ENCODE measurements around the gene CCM2. TPM values are rescaled to one million over a fixed set of nuclear protein-coding genes. Genes with fewer than 3 reads are reported as not detected.

CCM2 gene
- total RNA-seq, 2 experiments from 2014 or later: 72.3 to 77.5 TPM

DNA sequence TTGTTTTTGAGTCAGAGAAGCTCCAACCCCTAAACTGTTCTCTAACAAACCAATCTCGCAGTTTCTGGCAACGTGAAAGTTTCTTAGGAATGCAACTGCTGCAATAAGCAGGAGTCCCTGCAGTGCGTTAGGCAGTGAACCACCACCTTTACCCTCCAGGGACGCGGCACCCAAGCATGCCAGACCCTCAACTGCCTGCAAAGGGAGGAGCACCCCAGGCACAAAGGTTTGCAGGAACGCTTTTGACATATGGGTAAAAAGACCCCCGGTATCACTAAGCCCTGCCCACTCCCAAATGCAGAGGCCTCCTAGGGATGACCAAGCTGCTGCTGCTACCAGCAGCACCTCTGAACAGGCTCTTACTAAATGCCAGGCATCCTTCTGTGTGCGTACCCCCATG is 106.8 kb downstream of the CCM2 start:
- no peaks in the 10 kb centered on the region for H3K27me3 Mint-ChIP-seq
- H3K4me3 Mint-ChIP-seq: peak overlapping the region; percentile 90
- TF ChIP-seq, protein P1, sequence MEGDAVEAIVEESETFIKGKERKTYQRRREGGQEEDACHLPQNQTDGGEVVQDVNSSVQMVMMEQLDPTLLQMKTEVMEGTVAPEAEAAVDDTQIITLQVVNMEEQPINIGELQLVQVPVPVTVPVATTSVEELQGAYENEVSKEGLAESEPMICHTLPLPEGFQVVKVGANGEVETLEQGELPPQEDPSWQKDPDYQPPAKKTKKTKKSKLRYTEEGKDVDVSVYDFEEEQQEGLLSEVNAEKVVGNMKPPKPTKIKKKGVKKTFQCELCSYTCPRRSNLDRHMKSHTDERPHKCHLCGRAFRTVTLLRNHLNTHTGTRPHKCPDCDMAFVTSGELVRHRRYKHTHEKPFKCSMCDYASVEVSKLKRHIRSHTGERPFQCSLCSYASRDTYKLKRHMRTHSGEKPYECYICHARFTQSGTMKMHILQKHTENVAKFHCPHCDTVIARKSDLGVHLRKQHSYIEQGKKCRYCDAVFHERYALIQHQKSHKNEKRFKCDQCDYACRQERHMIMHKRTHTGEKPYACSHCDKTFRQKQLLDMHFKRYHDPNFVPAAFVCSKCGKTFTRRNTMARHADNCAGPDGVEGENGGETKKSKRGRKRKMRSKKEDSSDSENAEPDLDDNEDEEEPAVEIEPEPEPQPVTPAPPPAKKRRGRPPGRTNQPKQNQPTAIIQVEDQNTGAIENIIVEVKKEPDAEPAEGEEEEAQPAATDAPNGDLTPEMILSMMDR (IDR thresholded peaks at IDR 0.05): no peak
- CTCF ChIA-PET: interaction anchor here (1.1 kb wide), 1 partner anchor 30 kb away, joined by 4 read pairs; no protein-coding TSS in a partner anchor
- ATAC-seq (no peak), DNase-seq (no peak)
- H3K4me1 Mint-ChIP-seq (ENCODE audit: low read depth): peaks cover 38% of the 10 kb centered on the region
- peaks cover 80% of the 10 kb centered on the region for H3K36me3 Mint-ChIP-seq (ENCODE audit: low read depth)
- intact Hi-C loops (cut with micrococcal nuclease): no loop called here
- no peaks in the 10 kb centered on the region for H3K9me3 Mint-ChIP-seq
- H3K27ac Mint-ChIP-seq: peak overlapping the region; percentile 60
- POLR2A ChIA-PET: no interaction called here

DNA sequence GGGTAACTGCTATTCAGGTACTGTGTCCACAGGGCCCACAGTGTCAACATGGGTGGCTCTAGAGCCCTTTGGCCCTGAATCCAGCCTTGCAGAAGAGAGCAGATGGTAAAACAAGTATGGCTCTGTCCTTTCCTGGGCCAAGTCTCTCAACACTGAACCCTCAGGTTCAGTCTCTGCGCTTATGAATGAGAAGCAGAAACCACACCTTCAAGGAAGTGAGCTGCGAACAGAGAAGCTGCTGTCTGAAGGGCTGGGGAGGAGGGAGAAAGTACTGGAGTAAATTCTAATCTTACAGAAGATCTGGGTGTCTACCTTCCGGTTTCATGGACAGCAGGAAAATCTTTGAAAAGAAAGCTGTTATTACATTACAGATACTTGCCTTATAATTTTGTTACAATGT is 107.4 kb downstream of the CCM2 start:
- ChIA-PET CTCF (interaction anchor here (1.1 kb wide), 1 partner anchor 29 kb away, joined by 4 read pairs; no protein-coding TSS in a partner anchor), POLR2A (interaction anchor here (1.0 kb wide), 1 partner anchor 8 kb away, joined by 3 read pairs; no protein-coding TSS in a partner anchor)
- DNase-seq (no peak), ATAC-seq (no peak)
- peak overlapping the region; percentile 60 for H3K27ac Mint-ChIP-seq
- H3K4me1 Mint-ChIP-seq (ENCODE audit: low read depth): peaks cover 38% of the 10 kb centered on the region
- intact Hi-C loops (cut with micrococcal nuclease): no loop called here
- TF ChIP-seq, protein P1 (IDR thresholded peaks at IDR 0.05): no peak
- no peaks in the 10 kb centered on the region for H3K27me3 Mint-ChIP-seq
- peaks cover 75% of the 10 kb centered on the region for H3K36me3 Mint-ChIP-seq (ENCODE audit: low read depth)
- peak overlapping the region; percentile 90 for H3K4me3 Mint-ChIP-seq
- no peaks in the 10 kb centered on the region for H3K9me3 Mint-ChIP-seq

DNA sequence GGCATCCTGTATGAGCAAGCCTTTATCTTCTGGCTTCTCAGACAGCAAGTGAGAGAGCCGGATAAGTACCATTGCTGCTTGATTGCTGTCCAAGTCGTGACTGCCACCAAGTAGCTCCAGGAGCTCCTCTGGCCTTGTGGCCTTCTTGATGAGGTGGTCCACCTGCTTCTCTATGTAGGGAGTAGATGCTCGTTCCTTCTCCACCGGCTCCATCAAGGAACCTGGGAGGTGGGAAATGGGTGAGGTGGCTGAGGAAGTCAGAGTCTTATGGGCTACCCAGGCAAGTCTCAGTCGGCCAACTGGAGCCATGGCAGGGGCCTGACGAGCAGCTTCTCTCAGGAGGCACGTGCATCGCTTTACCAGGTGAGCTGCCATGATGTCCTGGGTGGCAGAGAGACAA is 108.9 kb downstream of the CCM2 start:
- TF ChIP-seq, protein P1 (IDR thresholded peaks at IDR 0.05): no peak

DNA sequence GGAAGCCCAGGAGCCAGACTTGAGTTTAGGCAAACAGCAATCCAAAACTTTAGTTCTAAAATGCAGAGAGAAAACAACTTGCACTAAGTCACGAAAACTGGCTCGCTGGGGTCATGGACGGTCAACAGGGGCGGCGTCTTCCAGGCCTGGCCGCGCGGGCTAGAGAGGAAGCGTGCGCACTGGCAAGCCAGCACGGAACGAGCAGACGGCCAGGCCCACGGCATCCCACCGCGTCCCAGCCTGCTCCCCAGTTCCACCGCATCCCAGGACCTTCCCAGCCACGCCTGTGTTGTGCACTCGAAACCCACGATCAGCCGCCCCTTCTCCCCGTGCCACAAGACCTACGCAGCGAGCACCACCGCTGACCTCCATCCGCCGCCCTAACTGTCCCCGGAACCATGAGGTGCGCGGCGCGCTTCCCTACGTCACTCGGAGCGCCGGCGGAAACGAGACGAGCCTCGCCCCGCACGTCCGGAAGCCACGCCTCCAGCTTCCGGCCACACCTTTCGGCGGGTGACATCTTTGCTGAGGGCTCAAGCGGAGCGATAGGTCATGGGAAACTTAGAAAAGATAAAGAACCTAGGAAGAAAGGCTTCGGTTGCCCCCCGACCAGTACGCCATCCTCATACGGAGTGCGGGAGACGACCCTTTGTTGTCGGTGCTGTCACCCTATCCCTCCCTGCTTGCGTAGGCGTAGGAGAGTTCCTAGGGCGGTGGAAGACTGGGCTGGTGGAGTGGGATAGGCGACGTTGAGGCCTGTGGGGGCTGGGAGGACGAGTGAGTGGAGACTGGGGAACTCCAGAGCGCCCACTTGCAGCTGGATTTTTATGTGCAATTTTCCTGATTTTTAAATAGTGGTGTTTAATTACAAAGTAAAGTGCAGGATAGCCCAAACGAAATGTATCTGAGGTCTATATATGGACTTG is 111.6 kb downstream of the CCM2 start, which contains the start of gene TBRG4:
TBRG4 (minus strand) TSS at position 400 of the 926 bp plus-strand sequence. CDS start 2,460 bp downstream, outside the sequence.
- ChIA-PET POLR2A (interaction anchor here (0.6 to 4.5 kb wide), 28 partner anchors 9 to 362 kb away, joined by 3 to 20 read pairs (median 4); partner anchors contain the start of gene PURB), CTCF (interaction anchor here (0.7 to 3.7 kb wide), 6 partner anchors 12 to 138 kb away, joined by 3 to 13 read pairs (median 4); partner anchors contain the start of gene MYO1G)
- intact Hi-C loops (cut with micrococcal nuclease): loop anchor here (1.0 kb wide), 1 partner anchor 131 kb away; no protein-coding TSS in a partner anchor
- H3K9me3 Mint-ChIP-seq: no peaks in the 10 kb centered on the region
- H3K4me3 Mint-ChIP-seq: peak within 1 kb of the TSS; percentile 90
- no peaks in the 10 kb centered on the region for H3K27me3 Mint-ChIP-seq
- peak within 1 kb of the TSS; percentile 95 for H3K27ac Mint-ChIP-seq
- peaks cover 45% of the 10 kb centered on the region for H3K36me3 Mint-ChIP-seq (ENCODE audit: low read depth)
- DNase-seq (peak; percentile 97), ATAC-seq (peak; percentile 94)
- TF ChIP-seq, protein P1 (IDR thresholded peaks at IDR 0.05): no peak
- H3K4me1 Mint-ChIP-seq (ENCODE audit: low read depth): peaks cover 32% of the 10 kb centered on the region

More for the DNA sequence above, 108.9 kb downstream of the CCM2 start:
- no peaks in the 10 kb centered on the region for H3K9me3 Mint-ChIP-seq
- DNase-seq (no peak), ATAC-seq (no peak)
- CTCF ChIA-PET: no interaction called here
- H3K27ac Mint-ChIP-seq: peak overlapping the region; percentile 83
- H3K27me3 Mint-ChIP-seq: no peaks in the 10 kb centered on the region
- POLR2A ChIA-PET: interaction anchor here (0.9 to 3.6 kb wide), 3 partner anchors 9 to 224 kb away, joined by 3 to 12 read pairs (median 4); partner anchors contain the start of gene PURB
- intact Hi-C loops (cut with micrococcal nuclease): no loop called here
- peaks cover 65% of the 10 kb centered on the region for H3K36me3 Mint-ChIP-seq (ENCODE audit: low read depth)
- peaks cover 42% of the 10 kb centered on the region for H3K4me1 Mint-ChIP-seq (ENCODE audit: low read depth)
- peak overlapping the region; percentile 90 for H3K4me3 Mint-ChIP-seq

Measured in activated CD8-positive, alpha-beta T cell treated with anti-CD3 and anti-CD28 coated beads for 36 hours (primary cell).